GM12874 (cell line): Measurements from ENCODE around the gene CITED4.

Experiments
- TF ChIP-seq, protein P1 (sequence below): IDR thresholded peaks from 2 replicates; pipeline ENCODE4 v1.5.1; 2011; ENCODE audit warnings: low read depth, mild to moderate bottlenecking, control low read depth, low read length, moderate library complexity; ENCODE audit not compliant: insufficient read depth

The CITED4 gene

DNA sequence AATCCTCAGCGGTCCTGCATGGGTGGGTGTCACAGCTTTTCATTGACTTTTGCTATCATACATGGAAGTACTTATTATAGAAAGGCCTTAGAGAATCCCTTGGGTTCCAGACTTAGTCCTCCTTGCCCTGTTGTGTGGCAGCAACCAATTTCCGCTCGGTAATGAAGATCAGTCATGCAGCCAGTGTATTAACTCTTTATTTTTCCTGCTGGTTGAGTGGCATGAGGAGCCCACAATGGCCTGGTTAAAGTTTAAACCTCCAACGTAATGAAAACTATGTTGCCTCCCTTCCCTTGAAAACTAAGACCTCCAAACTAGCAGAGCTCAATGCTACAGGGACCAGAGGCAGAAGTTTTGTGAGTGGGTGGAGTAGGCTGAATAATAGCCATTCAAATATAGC lies 20.0 kb downstream of the CITED4 start:
- TF ChIP-seq, protein P1, sequence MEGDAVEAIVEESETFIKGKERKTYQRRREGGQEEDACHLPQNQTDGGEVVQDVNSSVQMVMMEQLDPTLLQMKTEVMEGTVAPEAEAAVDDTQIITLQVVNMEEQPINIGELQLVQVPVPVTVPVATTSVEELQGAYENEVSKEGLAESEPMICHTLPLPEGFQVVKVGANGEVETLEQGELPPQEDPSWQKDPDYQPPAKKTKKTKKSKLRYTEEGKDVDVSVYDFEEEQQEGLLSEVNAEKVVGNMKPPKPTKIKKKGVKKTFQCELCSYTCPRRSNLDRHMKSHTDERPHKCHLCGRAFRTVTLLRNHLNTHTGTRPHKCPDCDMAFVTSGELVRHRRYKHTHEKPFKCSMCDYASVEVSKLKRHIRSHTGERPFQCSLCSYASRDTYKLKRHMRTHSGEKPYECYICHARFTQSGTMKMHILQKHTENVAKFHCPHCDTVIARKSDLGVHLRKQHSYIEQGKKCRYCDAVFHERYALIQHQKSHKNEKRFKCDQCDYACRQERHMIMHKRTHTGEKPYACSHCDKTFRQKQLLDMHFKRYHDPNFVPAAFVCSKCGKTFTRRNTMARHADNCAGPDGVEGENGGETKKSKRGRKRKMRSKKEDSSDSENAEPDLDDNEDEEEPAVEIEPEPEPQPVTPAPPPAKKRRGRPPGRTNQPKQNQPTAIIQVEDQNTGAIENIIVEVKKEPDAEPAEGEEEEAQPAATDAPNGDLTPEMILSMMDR, result no peak

DNA sequence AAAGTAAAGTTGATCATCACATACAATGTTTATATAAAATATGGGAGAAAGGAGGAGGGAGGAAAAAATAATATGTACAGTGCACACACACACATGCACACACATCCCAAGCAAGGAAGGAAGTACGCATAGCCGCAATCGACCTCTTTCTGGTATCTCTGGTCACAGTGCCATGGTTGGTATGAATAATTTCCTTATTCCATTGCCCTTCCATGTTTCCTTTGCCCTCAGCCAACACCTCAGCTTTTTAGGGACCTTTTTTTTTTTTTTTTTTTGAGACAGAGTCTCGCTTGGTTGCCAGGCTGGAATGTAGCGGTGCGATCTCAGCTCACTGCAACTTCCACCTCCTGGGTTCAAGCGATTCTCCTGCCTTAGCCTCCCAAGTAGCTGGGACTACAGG lies 20.6 kb downstream of the CITED4 start:
- TF ChIP-seq, protein P1, result no peak

DNA sequence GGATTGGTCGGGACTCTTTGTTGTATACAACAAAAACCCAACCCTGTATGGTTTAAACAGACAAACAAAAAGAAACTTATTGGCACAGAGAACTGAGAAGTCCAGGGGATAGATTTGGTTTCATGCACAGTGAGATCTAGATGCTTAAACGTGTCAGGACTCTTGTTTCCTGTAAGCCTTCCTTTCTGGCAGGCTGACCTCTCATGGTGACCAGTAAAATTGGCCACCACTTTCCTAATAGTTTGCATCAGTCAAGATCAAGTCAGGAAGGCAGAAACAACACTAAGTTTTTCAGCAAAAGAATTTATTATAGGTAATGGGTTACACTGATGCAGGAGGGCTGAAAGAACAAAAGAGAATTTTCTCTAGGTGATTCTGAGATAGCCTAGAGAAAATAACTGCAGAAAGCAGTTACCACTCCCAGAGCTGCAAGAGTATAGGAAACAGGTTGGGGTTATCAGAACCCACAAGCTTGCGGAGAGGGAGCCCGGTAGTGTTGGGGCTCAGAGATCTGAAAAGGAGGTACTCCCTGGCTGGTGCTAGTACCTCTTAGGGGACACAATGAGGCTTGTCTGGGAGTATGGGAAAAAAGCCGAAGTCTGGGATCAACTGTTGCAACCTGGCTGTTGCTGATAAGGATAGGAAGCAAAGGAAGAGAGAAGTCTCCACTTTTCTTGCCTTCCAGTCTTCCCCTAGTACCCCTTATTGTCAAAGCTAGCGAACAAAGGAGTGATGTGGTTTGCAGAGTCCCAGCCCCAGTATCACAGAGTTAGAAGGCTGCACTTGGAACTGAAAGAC lies 21.4 kb downstream of the CITED4 start:
- TF ChIP-seq, protein P1, result no peak

DNA sequence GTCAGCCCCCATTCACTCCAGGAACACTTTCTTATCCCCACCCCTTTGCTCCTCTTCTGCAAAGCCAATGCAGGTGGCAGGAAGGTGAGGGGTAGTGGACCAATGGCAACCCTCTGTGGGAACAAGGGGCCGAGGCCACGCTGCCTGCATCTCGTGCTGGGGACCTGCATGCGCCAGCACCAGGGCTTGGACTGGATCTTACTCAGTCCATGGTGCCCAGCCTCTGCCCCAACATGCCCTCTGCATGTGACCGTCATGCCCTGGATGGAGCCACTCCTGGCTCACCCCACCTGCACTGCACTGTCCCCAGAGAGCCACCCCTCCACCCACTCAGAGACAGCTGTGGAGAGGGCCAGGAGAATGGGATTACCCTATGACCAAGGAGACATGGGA lies 22.2 kb downstream of the CITED4 start:
- TF ChIP-seq, protein P1, result no peak

DNA sequence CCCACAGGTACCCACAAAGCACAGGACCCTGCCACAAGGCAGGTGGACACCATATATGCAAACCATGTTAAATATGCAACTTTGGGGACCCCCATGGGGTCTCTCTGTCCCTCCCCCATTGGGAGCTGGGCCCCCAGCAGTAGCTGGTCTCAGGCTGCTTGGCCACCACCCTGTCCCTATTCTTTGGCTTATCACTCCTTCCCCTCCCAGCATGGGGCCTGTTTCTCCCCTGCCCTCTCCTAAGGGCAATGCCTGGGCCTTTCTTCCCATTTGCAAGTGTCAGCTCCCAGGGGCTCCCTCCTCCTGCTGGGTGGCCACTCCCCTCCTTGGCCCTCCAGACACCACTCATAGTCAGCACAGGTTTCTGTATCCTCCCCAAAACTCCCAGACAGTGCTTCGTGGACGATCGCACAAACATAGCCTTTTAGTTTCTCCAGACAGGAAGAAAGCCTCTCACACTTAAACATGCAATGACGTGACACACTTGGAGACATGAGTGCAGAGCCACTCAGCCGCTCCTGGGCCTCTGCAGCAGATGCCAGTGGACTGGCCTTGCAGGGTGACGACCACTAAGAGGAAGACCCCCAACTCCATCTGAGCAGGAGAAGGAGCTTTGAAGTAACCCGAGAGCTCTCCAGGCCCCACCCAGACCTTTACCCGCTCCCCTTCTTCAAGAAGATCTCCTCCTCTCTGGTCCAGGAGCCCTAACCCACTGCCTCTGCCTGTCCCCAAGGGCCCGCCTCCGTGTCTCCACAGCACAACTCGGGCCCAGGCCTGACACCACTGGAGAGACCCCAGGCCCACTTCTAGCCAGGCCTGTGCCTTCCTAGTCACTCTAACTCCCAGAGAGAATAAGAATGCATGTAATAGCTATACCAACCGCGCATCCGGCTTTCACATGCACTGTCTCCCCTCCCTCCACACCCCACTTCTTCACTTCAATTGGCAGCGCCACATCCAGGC lies 22.9 kb downstream of the CITED4 start:
- TF ChIP-seq, protein P1, result no peak

DNA sequence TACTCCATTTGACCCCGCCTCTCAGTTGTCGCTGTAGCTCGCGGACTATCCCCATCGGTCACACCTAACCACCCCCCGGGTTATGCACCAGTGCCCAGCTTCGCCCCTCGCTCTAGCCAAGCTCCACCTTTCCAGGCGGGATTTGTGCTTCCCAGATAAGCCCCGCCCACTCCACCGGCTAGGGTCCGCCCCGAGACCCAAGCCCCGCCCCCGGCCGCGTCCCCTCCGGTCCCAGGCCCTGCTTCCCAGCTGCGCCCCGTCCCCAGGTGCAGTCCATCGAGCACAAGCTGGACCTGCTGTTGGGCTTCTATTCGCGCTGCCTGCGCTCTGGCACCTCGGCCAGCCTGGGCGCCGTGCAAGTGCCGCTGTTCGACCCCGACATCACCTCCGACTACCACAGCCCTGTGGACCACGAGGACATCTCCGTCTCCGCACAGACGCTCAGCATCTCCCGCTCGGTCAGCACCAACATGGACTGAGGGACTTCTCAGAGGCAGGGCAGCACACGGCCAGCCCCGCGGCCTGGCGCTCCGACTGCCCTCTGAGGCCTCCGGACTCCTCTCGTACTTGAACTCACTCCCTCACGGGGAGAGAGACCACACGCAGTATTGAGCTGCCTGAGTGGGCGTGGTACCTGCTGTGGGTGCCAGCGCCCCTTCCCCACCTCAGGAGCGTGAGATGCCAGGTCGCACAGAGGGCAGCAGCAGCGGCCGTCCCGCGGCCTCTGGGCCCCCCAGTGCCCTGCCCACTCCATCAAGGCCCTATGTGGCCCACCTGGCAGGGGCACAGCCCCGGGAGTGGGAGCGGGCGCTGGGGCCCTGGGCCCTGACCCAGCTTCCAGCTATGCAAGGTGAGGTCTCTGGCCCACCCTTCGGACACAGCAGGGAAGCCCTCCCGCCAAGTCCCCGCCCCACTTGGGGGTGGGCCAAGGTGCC lies 23.9 kb downstream of the CITED4 start:
- TF ChIP-seq, protein P1, result no peak

DNA sequence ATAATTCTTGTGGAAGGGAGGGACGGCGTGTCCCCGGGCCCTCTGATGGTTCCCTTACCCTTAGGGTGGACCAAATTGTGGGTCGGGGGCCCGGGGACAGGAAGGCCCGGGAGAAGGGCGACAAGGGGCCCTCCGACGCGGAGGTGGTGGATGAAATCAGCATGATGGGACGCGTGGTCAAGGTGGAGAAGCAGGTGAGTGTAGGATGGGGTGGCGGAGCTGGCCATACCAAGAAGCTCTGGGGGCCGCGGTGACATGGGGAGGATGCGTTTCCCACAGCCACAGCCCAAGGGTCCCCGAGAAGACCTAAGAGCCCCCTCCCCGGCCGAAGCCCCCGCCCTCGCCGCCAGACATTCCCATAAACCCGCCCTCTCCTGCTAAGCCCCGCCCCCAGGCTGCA lies 24.6 kb downstream of the CITED4 start:
- TF ChIP-seq, protein P1, result no peak
